ENCODE data around the gene LAMB3. TPM values are rescaled to one million over a fixed set of nuclear protein-coding genes. Genes with fewer than 3 reads are reported as not detected.
A peak's percentile ranks its signal among the peaks of the same experiment; 100 is the strongest.

Gene LAMB3
- polyA plus RNA-seq, 3 donors: 3.3 to 36.4 (median 5.3) TPM

DNA sequence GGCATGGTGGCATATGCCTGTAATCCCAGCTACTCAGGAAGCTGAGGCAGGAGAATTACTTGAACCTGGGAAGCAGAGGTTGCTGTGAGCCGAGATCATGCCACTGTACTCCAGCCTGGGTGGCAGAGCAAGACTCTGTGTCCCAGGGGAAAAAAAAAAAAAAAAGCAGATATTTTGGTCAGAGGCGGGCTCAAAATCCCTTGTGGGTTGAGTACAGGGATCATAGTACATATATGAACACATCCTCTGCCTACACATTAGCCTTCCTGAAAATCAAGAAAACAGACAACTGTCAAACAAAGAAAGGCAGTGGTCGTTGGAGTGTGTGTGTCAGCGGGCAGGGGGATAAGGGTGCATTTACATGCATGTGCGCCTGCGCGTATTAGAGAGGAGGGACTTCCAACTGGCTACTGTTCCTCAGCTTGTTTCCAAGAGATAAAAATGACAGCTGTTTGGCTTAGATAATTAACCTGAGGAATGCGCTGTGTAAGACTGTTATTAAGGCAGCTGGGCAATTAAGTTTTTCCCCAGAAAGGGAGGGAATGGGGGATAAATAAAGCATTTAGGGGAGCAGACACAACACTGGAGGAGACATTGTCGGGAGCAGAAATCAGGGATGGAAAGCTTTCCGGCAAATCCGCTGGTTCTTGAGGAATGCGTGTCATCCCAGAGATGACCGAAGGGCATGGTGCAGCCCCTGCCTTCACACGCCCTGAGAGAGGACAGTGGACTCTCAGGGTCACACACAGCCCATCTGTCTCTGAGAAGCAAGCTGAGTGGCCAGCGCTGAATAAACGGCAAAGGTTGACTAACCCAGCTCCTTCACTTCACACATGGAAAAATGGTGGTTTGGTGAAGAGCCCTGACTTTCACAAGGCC lies 6.4 kb downstream of the LAMB3 start:
- WGBS, 3 donors: 53 to 75% (median 74%) methylated on average over 16 of the region's 16 CpGs
- H3K27ac ChIP-seq (ENCODE audit: low read depth, low read length): no peak overlapping the region

GRCh38 chr1:209643285-209644020 lies 8.8 kb downstream of the LAMB3 start:
- WGBS, 3 donors: 15 to 30% (median 25%) methylated on average over 2 of the region's 2 CpGs
- H3K27ac ChIP-seq (ENCODE audit: low read depth, low read length): no peak overlapping the region

DNA sequence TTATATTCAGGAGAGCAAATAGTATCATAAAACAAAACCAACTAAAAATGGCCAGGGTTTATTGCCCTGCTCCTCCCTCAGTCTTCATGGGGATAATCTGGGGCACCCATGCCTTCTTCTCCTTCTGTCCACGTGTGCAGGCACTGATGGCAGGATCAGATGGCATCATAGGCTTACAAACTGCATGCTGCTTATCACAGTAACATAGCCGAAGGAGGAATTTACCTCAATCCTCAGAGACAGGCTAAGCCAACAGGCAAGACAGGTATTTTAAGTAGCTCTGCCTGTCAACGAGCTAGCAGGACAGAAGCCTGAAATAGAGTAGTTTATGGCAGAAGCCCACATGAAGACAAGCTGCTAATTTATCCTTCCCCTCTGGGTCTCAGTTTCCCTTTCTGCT lies 9.4 kb downstream of the LAMB3 start:
- 17 to 62% (median 40%) methylated on average over 3 of the region's 3 CpGs for WGBS, 3 donors
- no peak overlapping the region for H3K27ac ChIP-seq (ENCODE audit: low read depth, low read length)

- H3K27ac ChIP-seq (ENCODE audit: low read depth, low read length): peak overlapping the region; percentile 9
- 21 to 46% (median 34%) methylated on average over 5 of the region's 5 CpGs for WGBS, 3 donors
These were observed 10.4 kb downstream of the LAMB3 start for GRCh38 chr1:209641832-209642172.

- 68 to 85% (median 74%) methylated on average over 5 of the region's 5 CpGs for WGBS, 3 donors
- H3K27ac ChIP-seq (ENCODE audit: low read depth, low read length): no peak overlapping the region
These were observed 16.4 kb downstream of the LAMB3 start for GRCh38 chr1:209635850-209636249.

DNA sequence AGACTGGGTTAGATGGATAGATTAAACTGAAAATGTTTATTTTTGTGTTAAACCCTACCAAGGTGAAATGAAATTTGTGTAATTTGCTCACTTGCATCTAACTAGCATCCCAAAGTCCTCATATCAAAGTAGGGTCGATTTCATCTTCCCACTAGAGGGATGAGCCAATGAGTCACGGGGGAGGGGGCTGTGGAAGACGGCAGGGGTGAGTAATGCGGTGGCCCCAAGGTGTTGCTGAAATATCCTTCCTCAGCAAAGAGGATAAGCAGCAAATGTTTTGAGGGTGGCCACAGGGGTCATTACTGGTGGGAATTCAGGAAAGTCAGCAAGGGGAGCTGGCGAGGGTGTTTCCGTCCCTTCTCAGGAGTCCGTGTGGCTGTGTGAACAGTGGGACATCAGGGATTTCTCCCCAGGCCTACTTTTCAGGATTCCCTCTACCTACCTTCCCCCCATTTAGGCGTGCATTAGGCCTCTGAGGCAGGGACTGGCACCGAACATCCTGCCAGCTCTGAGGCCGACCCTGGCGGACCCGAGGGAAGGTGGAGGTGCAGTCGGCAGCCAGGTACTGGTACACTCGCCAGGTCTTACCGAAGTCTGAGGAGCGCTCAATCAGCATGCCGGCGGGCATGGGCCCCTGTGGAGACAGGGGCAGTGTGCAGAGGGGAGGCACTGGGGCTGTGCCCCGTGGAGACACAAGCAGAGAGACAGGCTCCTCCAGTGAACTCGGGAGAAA lies 18.1 kb downstream of the LAMB3 start:
- no peak overlapping the region for H3K27ac ChIP-seq (ENCODE audit: low read depth, low read length)
- WGBS, 3 donors: 86 to 91% (median 87%) methylated on average over 20 of the region's 20 CpGs

DNA sequence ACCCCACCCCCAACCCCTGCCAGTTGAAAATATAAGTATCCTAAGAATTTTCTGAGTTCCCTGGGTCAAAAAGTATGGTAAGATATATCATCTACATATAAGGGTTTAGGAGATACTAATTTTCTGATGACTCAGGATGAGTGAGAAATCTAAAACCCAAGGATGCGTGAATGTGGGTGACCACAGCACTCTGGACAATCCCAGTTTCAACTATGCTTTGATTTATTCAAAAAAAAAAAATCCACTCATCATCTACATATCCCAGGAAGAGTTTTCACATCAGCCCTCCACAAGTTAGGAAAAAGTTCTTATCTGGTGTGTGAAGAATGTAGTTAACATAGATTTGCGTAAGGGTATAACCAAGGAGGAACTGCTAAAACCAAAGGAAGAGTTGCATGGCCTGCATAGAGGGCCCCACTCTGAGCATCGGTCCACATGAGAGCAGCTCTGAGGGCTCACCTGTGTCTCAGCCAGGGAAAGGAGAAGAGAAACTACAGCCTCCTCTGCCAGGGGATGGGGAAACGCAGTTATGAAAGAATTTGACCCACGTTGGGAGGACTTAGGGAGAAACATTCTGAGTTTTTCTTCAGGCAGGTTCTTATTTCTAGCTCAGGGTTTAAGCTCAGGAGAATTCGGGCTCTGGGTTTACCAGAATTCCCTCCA lies 18.8 kb downstream of the LAMB3 start:
- 77 to 90% (median 81%) methylated on average over 6 of the region's 6 CpGs for WGBS, 3 donors
- H3K27ac ChIP-seq (ENCODE audit: low read depth, low read length): no peak overlapping the region

GRCh38 chr1:209630383-209631225 lies 21.6 kb downstream of the LAMB3 start:
- WGBS, 3 donors: 71 to 79% (median 73%) methylated on average over 17 of the region's 17 CpGs
- H3K27ac ChIP-seq (ENCODE audit: low read depth, low read length): no peak overlapping the region

DNA sequence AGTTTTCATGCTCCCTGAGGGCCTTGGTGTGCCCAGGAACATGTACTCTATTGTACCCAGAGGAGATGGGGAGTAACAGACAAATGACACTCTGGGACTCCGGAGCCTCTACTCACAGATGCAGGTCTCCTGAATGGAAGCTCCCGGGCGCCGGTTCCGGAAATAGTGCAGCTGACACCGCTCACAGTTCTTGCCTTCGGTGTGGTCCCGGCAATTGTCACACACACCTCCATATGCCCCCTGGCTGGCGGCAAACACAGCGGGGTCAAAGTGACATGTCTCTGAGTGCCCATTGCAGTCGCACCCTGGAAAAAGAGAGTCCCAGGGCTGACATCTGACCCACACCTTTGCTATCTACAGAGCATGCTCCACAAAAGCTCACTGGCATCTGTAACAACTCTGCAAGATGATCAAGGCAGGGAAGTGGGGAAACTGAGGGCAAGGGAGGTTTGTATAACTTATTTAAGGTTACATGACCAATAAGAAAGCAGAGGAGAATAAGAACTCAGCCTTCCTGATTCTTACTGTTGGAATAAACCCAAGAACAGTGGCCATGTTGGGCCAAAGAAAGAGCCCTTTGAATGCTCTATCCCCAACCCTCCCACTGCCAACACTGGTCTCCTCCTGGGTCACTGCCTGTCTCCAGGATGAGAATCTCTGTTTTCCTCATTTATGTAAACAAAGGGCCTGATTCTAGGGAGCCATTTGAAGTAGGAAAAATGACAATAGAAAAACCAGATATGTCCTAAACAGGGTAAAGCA lies 22.4 kb downstream of the LAMB3 start:
- 92 to 97% (median 94%) methylated on average over 11 of the region's 11 CpGs for WGBS, 3 donors

DNA sequence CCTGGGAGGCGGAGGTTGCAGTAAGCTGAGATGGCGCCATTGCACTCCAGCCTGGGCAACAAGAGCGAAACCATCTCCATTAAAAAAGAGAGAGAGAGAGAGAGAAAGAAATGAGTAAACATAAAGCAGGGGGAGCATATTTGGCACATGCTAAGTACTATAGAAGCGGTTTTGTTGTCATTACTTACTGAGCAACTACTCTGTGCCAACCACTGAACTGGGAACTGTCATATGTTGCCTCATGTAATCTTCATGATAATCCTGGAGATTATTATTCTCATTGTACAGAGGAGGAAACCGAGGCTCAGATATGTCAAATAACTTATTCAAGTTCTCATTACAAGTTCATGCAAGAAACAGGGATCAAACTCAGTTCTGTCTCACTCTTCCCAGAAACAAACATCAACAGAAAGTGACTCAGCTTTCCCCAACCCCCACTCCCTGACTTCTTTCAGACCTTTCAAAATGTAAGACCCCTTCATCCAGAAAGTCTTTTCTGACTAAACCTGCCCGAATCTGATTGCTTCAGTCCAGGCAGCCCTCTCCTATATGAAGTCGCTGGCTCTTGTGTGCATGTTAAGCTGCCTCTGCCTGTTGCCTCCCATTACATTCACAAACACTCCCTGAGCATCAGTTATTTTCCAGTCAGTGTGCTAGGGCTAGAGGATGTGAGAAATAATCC lies 23.5 kb downstream of the LAMB3 start:
- WGBS, 3 donors: 87 to 93% (median 91%) methylated on average over 7 of the region's 7 CpGs

More for the DNA sequence above, 22.4 kb downstream of the LAMB3 start:
- H3K27ac ChIP-seq (ENCODE audit: low read depth, low read length): no peak overlapping the region

GRCh38 chr1:209627732-209628196 lies 24.5 kb downstream of the LAMB3 start:
- H3K27ac ChIP-seq (ENCODE audit: low read depth, low read length): no peak overlapping the region
- 36 to 43% (median 38%) methylated on average over 16 of the region's 16 CpGs for WGBS, 3 donors

More for the DNA sequence above, 23.5 kb downstream of the LAMB3 start:
- H3K27ac ChIP-seq (ENCODE audit: low read depth, low read length): no peak overlapping the region

GRCh38 chr1:209627027-209627731 lies 25.0 kb downstream of the LAMB3 start:
- H3K27ac ChIP-seq (ENCODE audit: low read depth, low read length): no peak overlapping the region
- WGBS, 3 donors: 45 to 62% (median 46%) methylated on average over 16 of the region's 16 CpGs

GRCh38 chr1:209626346-209627026 lies 25.7 kb downstream of the LAMB3 start:
- WGBS, 3 donors: 87 to 97% (median 90%) methylated on average over 19 of the region's 19 CpGs
- no peak overlapping the region for H3K27ac ChIP-seq (ENCODE audit: low read depth, low read length)

- no peak overlapping the region for H3K27ac ChIP-seq (ENCODE audit: low read depth, low read length)
- WGBS, 3 donors: 87 to 90% (median 88%) methylated on average over 18 of the region's 18 CpGs
These were observed 26.4 kb downstream of the LAMB3 start for GRCh38 chr1:209625791-209626285.

All from adipose tissue (tissue), 3 donors.